H1 (cell line): ENCODE measurements around the gene MYH3. TPM values are rescaled to one million over a fixed set of nuclear protein-coding genes. Genes with fewer than 3 reads are reported as not detected.

Experiments used
- SIRT6 ChIP-seq: IDR thresholded peaks from one replicate; pipeline ENCODE4 v1.7.1; 2012; ENCODE audit warnings: low read length, inconsistent platforms
- polyA plus RNA-seq, 7 experiments: library from polyadenylated mRNA; depleted of rRNA in 3 of 7; stranded (reverse) in 5 of 7; unstranded in 2 of 7; fragments of >200 nt in 5 of 7; fragments of 200-250 nt in 2 of 7; gene quantifications; 1 replicate in 5 of 7; 2 replicates in 1 of 7; 4 replicates in 1 of 7; pipeline versions ENCODE4 v1.2.1 to v1.2.3, GENCODE V29; 2011 to 2013; ENCODE audit warnings: missing spikeins in 2 of 7, mixed read lengths in 2 of 7
- total RNA-seq: library from RNA; stranded (reverse); fragmentation: NEBNext Ultra II Directional; extraction: Animal tissue kit (Norgen Biotek cat#: 25700); gene quantifications from 2 replicates; pipeline ENCODE4 v1.2.1, GENCODE V29; 2021
- TF ChIP-seq, protein P1 (sequence below): IDR thresholded peaks from 2 replicates; pipeline ENCODE4 v1.6.1; 2011; ENCODE audit warnings: low read length, improper control_type of control experiment

MYH3 gene
- total and polyA plus RNA-seq, 2 of the 8 experiments (the other 6 are each of a cell fraction or from before 2014, with no cell fraction given), result 0.65 to 1.8 TPM

DNA sequence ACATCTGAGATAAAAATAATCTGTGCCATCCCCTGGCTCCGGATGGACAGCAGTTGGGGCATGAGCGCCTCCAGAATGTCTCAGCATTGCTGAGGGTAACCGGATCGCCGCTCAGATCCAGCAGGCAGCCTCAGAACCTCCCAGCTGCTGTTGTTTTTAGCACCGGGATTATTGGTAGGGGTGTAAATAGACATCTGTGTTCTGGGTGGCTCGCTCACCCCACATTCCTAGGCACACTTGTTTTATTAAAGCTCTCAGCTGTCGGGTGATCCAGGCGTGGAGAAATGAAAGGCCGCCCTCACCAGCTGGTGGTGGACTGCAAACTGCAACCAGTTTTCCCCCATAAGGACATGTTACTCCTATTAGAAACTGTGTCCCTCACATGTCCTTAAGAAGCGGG lies 32.1 kb downstream of the MYH3 start (continued):
- TF ChIP-seq SIRT6, result no peak
- TF ChIP-seq, protein P1, sequence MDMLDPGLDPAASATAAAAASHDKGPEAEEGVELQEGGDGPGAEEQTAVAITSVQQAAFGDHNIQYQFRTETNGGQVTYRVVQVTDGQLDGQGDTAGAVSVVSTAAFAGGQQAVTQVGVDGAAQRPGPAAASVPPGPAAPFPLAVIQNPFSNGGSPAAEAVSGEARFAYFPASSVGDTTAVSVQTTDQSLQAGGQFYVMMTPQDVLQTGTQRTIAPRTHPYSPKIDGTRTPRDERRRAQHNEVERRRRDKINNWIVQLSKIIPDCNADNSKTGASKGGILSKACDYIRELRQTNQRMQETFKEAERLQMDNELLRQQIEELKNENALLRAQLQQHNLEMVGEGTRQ, result no peak
